ENCODE data around the gene STRBP.
"Not testable (repeated sequence)": the region's sequence is repeated elsewhere in the genome, so short reads cannot be mapped to it uniquely, and the experiment has no call there.

STRBP gene

GRCh38 chr9:123268465-123269259, at the start of gene STRBP:
TSS of gene STRBP (minus strand) at chr9:123268586. CDS start at chr9:123184134, 84,452 bp downstream.
- DNase-seq = peak; percentile 94

- no peak for DNase-seq
Observed at GRCh38 chr9:123316053-123316718, 47.8 kb upstream of the STRBP start.

- no peak for DNase-seq
Observed at GRCh38 chr9:123315635-123316034, 47.2 kb upstream of the STRBP start.

- DNase-seq = no peak
Observed at GRCh38 chr9:123314617-123315016, 46.2 kb upstream of the STRBP start.

GRCh38 chr9:123312306-123312877, 44.0 kb upstream of the STRBP start:
- DNase-seq = no peak

- no peak for DNase-seq
Observed at GRCh38 chr9:123311250-123311752, 42.9 kb upstream of the STRBP start.

- no peak for DNase-seq
Observed at GRCh38 chr9:123310551-123311249, 42.3 kb upstream of the STRBP start.

- DNase-seq = no peak
Observed at GRCh38 chr9:123309611-123310010, 41.2 kb upstream of the STRBP start.

- no peak for DNase-seq
Observed at GRCh38 chr9:123305879-123306278, 37.5 kb upstream of the STRBP start.

GRCh38 chr9:123304340-123304691, 35.9 kb upstream of the STRBP start:
- DNase-seq = no peak

GRCh38 chr9:123302348-123303214, 34.2 kb upstream of the STRBP start:
- DNase-seq = no peak

- DNase-seq = not testable (repeated sequence)
Observed at GRCh38 chr9:123301936-123302335, 33.5 kb upstream of the STRBP start.

- DNase-seq = no peak
Observed at GRCh38 chr9:123300554-123300953, 32.2 kb upstream of the STRBP start.

GRCh38 chr9:123299558-123300126, 31.3 kb upstream of the STRBP start:
- DNase-seq = no peak

GRCh38 chr9:123296174-123296573, 27.8 kb upstream of the STRBP start:
- no peak for DNase-seq

- no peak for DNase-seq
Observed at GRCh38 chr9:123291736-123292135, 23.4 kb upstream of the STRBP start.

GRCh38 chr9:123290764-123291163, 22.4 kb upstream of the STRBP start:
- no peak for DNase-seq

GRCh38 chr9:123287639-123288038, 19.3 kb upstream of the STRBP start:
- DNase-seq = no peak

- no peak for DNase-seq
Observed at GRCh38 chr9:123286324-123286723, 17.9 kb upstream of the STRBP start.

GRCh38 chr9:123284656-123285055, 16.3 kb upstream of the STRBP start:
- DNase-seq = no peak

- no peak for DNase-seq
Observed at GRCh38 chr9:123283455-123283854, 15.1 kb upstream of the STRBP start.

- no peak for DNase-seq
Observed at GRCh38 chr9:123283048-123283408, 14.6 kb upstream of the STRBP start.

All from NCI-H510A (cell line).